Inflammatory macrophage treated with lipopolysaccharide for 1 hour (primary cell): ENCODE results near the gene CHAD.
"Not testable (repeated sequence)": the region's sequence is repeated elsewhere in the genome, so short reads cannot be mapped to it uniquely, and the experiment has no call there.

ENCODE experiments used
- DNase-seq, 2 donors: peaks; one replicate each; pipeline ENCODE4 v3.0.0-alpha.2; 2020 to 2022

CHAD gene

GRCh38 chr17:50493744-50494143 lies 25.1 kb upstream of the CHAD start:
- DNase-seq, result no peak

- no peak for DNase-seq
Observed at GRCh38 chr17:50492214-50492613, 23.5 kb upstream of the CHAD start.

GRCh38 chr17:50491505-50491904 lies 22.8 kb upstream of the CHAD start:
- DNase-seq, result no peak

GRCh38 chr17:50488880-50489279 lies 20.2 kb upstream of the CHAD start:
- no peak for DNase-seq

GRCh38 chr17:50487213-50488096 lies 18.8 kb upstream of the CHAD start:
- no peak for DNase-seq

- DNase-seq, result no peak
Observed at GRCh38 chr17:50484386-50485155, 15.9 kb upstream of the CHAD start.

- DNase-seq, result no peak
Observed at GRCh38 chr17:50483266-50483665, 14.6 kb upstream of the CHAD start.

GRCh38 chr17:50482516-50482915 lies 13.8 kb upstream of the CHAD start:
- DNase-seq, result peak; percentile 84 to 91

- DNase-seq, result no peak
Observed at GRCh38 chr17:50482110-50482509, 13.4 kb upstream of the CHAD start.

GRCh38 chr17:50481648-50482047 lies 13.0 kb upstream of the CHAD start:
- DNase-seq, result no peak

GRCh38 chr17:50480854-50481490 lies 12.3 kb upstream of the CHAD start:
- DNase-seq, result peak; percentile 69 to 78

- no peak for DNase-seq
Observed at GRCh38 chr17:50480142-50480764, 11.6 kb upstream of the CHAD start.

- peak; percentile 66 to 69 for DNase-seq
Observed at GRCh38 chr17:50479522-50480141, 11.0 kb upstream of the CHAD start.

GRCh38 chr17:50478391-50479381 lies 10.0 kb upstream of the CHAD start, which contains the start of gene RSAD1:
RSAD1 (plus strand) TSS chr17:50478860; CDS start chr17:50478885, 25 bp downstream.
- DNase-seq, result peak; percentile 78 to 81

- DNase-seq, result no peak
Observed at GRCh38 chr17:50477976-50478375, 9.3 kb upstream of the CHAD start.

- DNase-seq, result no peak
Observed at GRCh38 chr17:50476545-50477315, 8.1 kb upstream of the CHAD start.

GRCh38 chr17:50475775-50476544 lies 7.3 kb upstream of the CHAD start:
- DNase-seq, result not testable (repeated sequence)

GRCh38 chr17:50475362-50475761 lies 6.7 kb upstream of the CHAD start:
- DNase-seq, result no peak

GRCh38 chr17:50474523-50474922 lies 5.8 kb upstream of the CHAD start:
- no peak for DNase-seq

GRCh38 chr17:50473901-50474300 lies 5.2 kb upstream of the CHAD start:
- no peak for DNase-seq
